NCI-H128 (cell line): ENCODE measurements around the gene MALT1.

Source experiments
- DNase-seq: peaks from one replicate; lab custom pipeline; 2025; ENCODE audit not compliant: unreplicated experiment; lab: John Stamatoyannopoulos, UW

MALT1 gene

GRCh38 chr18:58687871-58688308 lies 16.6 kb downstream of the MALT1 start:
- no peak for DNase-seq

DNA sequence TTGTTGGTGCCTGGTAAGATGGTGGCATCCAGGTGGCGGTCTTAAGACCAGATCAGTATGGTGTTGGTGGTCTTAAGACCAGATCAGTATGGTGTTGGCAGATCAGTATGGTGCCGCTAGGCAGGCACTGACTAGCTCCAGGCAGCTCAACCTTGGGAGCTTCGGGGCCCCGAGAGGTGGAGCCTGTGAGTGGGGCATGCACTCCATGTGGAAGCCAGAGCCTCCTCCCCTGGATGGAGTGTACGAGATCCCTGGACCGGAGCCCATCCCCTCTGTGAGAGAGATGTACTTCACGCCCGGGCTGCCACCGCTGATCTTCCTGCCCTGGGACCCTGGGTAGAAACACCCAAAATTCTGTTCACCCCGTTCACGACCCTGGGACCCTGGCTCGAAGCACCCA lies 19.0 kb downstream of the MALT1 start:
- no peak for DNase-seq

GRCh38 chr18:58691256-58691655 lies 20.0 kb downstream of the MALT1 start:
- no peak for DNase-seq

DNA sequence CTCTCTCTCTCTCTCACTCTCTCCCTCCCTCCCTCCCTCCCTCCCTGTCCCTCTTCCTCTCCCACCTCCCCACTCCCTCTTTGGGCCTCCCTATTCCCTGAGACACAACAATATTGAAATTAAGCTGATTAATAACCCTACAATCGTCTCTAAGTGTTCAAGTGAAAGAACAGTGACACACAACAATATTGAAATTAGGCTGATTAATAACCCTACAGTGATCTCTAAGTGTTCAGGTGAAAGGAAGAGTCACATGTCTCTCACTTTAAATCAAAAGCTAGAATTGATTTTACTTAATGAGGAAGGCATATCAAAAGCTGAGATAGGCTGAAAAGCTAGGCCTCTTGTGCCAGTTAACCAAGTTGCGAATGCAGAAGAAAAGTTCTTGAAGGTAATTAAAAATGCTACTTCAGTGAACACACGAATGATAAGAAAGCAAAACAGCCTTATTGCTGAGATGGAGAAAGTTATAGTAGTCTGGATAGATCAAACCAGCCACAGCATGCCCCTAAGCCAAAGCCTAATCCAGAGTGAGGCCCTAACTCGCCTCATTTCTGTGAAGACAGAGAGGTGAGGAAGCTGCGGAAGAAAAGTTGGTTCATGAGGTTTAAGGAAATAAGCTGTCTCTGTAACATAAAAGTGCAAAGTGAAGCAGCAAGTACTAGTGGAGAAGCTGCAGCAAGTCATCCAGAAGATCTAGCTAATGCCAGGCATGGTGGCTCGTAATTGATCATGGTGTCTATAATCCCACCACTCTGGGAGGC lies 21.3 kb downstream of the MALT1 start:
- no peak for DNase-seq

DNA sequence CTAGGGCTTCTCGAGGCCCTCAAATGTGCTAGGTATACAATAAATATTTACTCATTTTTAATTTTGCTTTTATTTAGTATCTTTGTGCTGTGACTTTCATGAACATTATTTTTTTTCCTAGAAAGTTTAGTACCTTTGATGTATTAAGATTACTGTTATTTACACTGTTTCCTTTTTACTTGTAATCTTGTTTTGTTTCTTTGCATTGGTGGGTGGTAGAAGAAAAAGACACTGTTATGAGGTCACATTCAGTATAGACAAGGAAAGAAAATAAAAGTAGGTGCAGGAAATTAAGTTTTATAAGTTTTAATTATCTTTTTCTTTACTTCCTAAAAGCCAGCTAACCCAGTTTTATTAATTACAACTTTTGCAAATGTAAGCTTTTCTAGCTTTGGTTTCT lies 23.0 kb downstream of the MALT1 start:
- DNase-seq, result no peak

DNA sequence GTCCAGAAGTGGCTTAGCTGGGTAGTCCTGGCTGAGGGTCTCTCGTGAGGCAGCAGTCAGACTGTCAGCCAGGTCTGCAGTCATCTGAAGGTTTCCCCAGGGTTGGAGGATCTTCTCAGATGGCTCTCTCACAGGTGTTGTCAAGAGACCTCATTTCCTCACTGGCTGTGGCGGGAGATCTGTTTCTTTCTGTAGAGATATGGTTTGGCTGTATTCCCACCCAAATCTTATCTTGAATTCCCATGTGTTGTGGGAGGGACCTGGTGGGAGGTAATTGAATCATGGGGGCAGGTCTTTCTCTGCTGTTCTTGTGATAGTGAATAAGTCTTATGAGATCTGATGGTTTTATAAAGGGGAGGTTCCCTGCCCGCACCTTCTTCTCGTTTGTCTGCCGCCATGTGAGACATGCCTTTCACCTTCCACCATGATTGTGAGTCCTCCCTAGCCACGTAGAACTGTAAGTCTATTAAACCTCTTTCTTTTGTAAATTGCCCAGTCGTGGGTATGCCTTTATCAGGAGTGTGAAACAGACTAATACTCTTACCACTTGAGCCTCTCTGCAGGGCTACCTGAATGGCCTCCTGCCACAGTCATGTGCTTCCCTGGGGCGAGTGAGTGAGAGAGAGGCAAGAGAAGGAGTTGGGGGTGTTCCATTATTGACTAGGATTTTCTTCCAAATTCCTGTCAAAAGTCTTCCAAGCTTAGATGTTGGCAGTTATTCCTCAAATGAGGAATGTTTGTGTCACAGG lies 23.6 kb downstream of the MALT1 start:
- DNase-seq, result no peak

- DNase-seq, result no peak
Observed at GRCh38 chr18:58695772-58696171, 24.5 kb downstream of the MALT1 start.

DNA sequence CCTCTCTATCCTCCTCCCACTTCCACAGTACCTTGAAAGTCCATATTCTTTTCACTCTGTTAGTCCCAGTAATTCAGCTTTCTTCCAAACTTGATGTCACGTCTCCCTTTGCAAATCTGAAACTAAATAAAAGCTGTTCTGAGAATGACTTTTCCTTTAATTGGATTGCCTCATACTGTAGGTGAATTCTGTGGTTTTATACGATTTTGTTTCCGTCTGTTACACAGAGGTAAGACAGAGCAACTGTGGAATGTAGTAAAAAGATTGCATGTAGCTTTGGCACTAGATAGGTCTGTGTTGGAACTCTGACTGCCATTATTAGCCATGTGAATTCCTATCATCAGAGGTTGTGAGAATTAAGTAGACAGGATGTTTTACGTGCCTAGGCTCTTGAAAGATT lies 25.9 kb downstream of the MALT1 start:
- no peak for DNase-seq

GRCh38 chr18:58698701-58699193 lies 27.5 kb downstream of the MALT1 start:
- no peak for DNase-seq

- no peak for DNase-seq
Observed at GRCh38 chr18:58699551-58699950, 28.3 kb downstream of the MALT1 start.

DNA sequence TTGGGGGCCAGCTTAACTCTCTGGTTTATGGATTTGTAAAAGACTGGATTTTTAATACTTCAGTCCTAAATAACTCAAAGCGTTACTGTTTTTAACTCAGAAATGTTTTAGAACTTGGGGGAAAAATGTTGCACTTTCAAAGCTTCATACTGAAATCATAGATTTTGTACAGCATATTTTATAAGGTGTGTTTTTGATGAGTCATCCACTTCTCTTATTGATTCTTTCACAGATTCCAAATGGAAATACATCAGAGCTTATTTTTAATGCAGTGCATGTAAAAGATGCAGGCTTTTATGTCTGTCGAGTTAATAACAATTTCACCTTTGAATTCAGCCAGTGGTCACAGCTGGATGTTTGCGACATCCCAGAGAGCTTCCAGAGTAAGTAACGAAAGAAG lies 28.9 kb downstream of the MALT1 start:
- no peak for DNase-seq

DNA sequence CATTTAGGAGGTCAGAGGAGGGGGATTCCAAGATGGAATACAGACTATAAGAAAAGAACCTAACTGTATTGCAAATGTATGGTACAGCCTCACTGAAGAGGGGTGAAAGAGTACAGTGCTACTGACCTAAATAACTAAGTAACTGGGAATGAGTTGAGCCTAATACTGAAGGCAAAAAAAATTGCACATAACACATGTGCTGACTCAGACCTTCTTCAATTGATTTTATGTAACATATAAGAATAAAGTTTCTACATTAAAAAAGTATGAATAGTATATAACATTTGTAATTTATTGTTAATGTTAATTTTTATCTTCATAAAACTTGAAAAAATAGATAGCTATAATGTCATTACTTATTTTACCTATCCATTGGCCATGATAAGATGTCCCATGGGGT lies 41.7 kb downstream of the MALT1 start:
- DNase-seq, result no peak

- no peak for DNase-seq
Observed at GRCh38 chr18:58714259-58714658, 43.0 kb downstream of the MALT1 start.

DNA sequence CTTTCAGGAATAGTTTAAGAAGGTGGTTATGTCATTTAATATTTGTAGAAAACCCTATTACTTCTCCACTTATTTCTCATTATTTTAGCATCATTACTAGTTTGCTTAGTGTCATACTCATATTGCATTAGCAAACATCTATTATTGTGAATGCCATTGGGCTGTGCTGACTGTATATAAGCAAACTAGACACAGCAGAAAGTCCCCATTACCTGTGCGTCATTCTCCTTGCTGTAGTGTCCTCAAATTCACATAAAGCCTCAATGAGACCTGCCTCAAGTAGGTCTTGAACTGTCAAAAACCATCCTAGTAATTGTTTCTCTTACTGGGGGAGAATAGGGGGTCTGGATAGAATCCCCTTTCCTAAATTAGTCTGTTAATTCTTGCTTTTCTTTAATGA lies 43.6 kb downstream of the MALT1 start:
- DNase-seq, result no peak

DNA sequence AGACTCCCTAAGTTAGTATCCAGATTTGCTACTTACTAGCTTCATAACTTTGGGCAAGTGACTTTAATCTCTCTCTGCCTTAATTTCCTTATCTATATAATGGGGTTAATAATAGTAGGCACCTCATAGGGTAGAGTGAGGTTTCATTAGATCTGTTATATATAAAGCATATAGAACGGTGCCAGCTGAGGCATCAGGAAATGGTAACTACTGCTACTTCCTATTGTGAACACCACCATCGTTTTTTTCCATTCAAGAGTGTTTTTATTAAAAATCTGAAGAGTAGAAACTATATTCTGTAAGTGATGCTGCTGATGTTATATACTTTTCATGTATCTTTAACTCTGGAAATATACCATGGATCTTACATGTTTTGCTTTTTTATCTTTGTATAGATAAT lies 44.3 kb downstream of the MALT1 start:
- DNase-seq, result no peak

GRCh38 chr18:58716060-58716756 lies 44.9 kb downstream of the MALT1 start:
- DNase-seq, result no peak

DNA sequence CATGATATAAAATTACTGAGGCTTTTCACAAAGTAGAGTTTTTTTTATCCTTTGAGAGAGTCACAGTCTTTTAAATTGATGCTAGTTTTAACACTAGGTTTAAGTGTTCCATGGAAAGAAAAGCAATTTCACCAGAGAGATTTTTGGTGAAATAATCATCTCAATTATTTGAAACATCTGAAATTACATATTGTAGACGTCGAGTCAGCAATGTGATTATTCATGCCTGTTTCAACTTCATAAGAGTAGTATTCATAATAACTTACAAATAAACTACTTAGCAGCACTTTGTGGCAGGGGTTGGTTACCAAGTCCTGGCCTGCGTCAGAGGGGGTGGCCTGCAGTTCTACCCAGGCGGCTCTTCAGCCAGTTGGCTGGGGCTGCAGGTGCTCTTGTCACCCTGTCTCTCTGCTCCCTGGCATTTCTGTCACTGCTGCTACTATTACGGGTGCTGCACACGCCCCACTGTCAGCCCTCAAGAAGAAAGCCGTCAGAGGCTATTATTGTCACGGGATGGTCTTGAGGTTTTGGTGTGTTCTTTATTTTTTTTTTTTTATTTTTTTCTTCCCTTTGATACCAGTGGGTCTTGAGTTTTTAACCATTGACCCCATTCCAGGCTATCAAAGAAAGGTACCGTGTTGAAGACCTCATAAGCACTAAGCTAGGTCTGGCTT lies 50.4 kb downstream of the MALT1 start:
- DNase-seq, result no peak

DNA sequence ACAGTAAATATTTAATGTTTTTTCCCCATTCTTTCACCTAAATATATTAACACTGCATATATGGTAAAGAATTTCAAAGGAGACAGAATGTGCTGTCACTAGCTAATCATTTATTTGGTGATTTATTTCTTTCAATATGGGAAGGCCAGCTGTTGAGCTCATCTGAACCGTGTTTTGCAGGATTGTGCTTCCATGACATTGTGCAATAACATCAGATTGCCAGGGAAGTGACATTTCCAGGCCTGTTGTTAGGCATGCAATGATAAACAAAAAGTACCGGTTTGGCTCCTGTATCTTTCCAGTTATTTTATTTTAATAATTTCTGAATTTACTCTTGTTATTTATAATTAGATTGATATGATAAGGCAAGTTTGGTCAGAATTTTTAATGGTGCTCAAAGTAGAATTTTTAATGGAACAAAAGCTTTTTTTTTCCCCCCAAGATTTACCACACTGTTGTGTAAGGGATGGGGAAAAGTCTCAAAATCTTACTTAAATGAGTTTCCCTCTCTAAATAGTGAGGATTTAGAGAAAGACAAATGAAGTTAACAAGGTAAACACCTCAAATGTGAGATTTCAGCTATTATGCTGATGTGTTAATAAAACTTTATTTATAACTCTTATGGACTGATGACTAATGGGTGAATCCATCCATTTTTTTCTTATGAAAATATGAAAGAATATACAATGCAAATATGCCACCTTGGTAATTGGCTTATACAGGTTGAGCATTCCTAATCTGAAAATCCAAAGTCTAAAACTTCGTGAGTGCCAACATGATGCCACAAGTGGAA lies 52.7 kb downstream of the MALT1 start:
- DNase-seq, result no peak

DNA sequence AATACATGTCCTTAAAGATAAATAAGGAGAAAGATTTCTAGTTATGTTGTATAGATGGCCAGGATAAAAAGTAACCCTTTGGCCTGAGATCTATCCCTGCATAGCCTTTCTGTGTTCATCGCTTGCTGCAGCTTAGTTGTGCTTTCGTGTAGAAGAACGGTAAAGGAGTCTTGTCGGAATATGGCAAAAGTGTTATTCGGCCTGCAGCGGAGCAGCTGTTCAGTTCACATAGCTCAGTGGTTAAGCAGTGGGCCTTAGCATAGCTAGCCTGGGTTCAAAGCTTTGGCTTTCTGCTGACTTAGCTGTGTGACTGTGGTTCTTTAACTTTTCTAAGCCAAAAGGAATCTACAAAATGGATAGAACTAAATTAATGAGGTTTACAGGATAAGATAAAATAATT lies 55.4 kb downstream of the MALT1 start:
- DNase-seq, result no peak

DNA sequence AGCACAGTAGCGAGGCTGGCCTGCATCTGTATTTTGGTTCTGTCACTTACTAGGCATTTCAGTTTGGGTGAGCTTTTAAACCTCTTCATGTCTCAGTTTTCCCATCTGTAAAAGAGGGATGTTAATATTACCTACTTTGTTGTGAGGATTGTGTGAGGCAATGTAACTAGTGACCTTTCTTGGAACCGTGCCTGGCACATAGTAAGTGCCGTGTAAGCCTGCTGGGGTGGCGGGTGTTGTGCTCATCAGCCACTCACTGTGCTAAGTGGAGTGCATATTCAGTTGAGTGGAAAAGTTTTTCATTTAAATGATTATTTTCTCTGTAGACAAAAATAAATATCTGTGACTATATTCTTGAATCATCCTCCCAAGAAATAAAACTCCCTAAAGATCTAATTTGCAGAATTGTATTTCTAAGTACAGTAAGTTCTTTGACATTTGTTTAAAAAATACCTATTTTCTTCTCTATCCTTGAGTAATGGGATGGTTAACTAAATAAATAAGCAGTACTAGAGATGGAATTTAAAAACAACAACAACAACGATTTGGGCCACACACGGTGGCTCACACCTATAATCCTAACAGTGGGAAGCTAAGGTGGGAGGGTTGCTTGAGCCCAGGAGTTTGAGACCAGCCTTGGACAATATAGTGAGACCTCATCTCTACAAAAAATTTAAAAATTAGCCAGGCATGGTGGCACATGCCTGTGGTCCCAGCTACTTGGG lies 56.7 kb downstream of the MALT1 start:
- no peak for DNase-seq
